Neuronal stem cell (in vitro differentiated cells): ENCODE results near the gene ZSCAN21.

Experiments used
- DNase-seq: peaks from one replicate; pipeline ENCODE4 v3.0.0-alpha.2; 2013; ENCODE audit warnings: low spot score
- H2AFZ ChIP-seq: one replicate; pipeline ENCODE4 v1.6.1; 2013; ENCODE audit warnings: mild to moderate bottlenecking, low read length, inconsistent platforms
- H2AK5ac ChIP-seq: 2 replicates; pipeline ENCODE4 v1.6.1; 2013; ENCODE audit warnings: low read depth, mild to moderate bottlenecking, inconsistent platforms, low read length, moderate library complexity, mixed read lengths
- H2BK120ac ChIP-seq: 2 replicates; pipeline ENCODE4 v1.6.1; 2013; ENCODE audit warnings: low read depth, mild to moderate bottlenecking, inconsistent platforms, low read length, moderate library complexity, mixed read lengths
- H2BK12ac ChIP-seq: one replicate; pipeline ENCODE4 v1.6.1; 2013; ENCODE audit warnings: low read length, inconsistent platforms
- H2BK15ac ChIP-seq: 2 replicates; pipeline ENCODE4 v1.6.1; 2013; ENCODE audit warnings: mild to moderate bottlenecking, low read length, inconsistent platforms, mixed read lengths
- H2BK5ac ChIP-seq: one replicate; pipeline ENCODE4 v1.6.1; 2013; ENCODE audit warnings: inconsistent platforms, mild to moderate bottlenecking, low read length, moderate library complexity
- H3K14ac ChIP-seq: one replicate; pipeline ENCODE4 v1.6.1; 2013; ENCODE audit warnings: low read length, inconsistent platforms
- H3K18ac ChIP-seq: 2 replicates; pipeline ENCODE4 v1.6.1; 2013; ENCODE audit warnings: low read length, inconsistent platforms
- H3K23ac ChIP-seq: 2 replicates; pipeline ENCODE4 v1.6.1; 2013; ENCODE audit warnings: low read depth, mild to moderate bottlenecking, mixed read lengths, low read length, inconsistent platforms; ENCODE audit not compliant: poor library complexity
- H3K27ac ChIP-seq: replicated peaks from 3 replicates; pipeline ENCODE4 v1.5.1; 2013; ENCODE audit warnings: low read length, inconsistent platforms
- H3K27me3 ChIP-seq, 3 experiments: 2 replicates each; pipeline ENCODE4 v1.6.1; 2013; ENCODE audit warnings: low read length in 3 of 3, mild to moderate bottlenecking in 2 of 3, inconsistent platforms in 1 of 3, low read depth in 1 of 3, mixed read lengths in 1 of 3, moderate library complexity in 1 of 3; ENCODE audit not compliant: control insufficient read depth in 3 of 3, insufficient read depth in 3 of 3
- H3K36me3 ChIP-seq, 2 donors: replicated peaks in 1 of 2; 2 replicates each; pipeline ENCODE4 v1.6.1; 2013; ENCODE audit warnings: low read length in 2 of 2; ENCODE audit not compliant: control insufficient read depth in 2 of 2, insufficient read depth in 2 of 2
- H3K4ac ChIP-seq: 2 replicates; pipeline ENCODE4 v1.6.1; 2013; ENCODE audit warnings: inconsistent platforms, mild to moderate bottlenecking, low read length, moderate library complexity
- H3K4me1 ChIP-seq, 2 donors: 1 replicate in 1 of 2; 2 replicates in 1 of 2; pipeline ENCODE4 v1.6.1; 2013; ENCODE audit warnings: low read length in 2 of 2, low read depth in 1 of 2; ENCODE audit not compliant: control insufficient read depth in 2 of 2, insufficient read depth in 1 of 2
- H3K4me2 ChIP-seq: one replicate; pipeline ENCODE4 v1.6.1; 2013; ENCODE audit warnings: mild to moderate bottlenecking, low read length, inconsistent platforms; ENCODE audit not compliant: insufficient read depth, poor library complexity, severe bottlenecking
- H3K4me3 ChIP-seq, 2 donors: 2 replicates each; pipeline ENCODE4 v1.5.1; 2013; ENCODE audit warnings: low read length in 2 of 2, mild to moderate bottlenecking in 2 of 2, inconsistent platforms in 1 of 2, moderate library complexity in 1 of 2
- H3K79me1 ChIP-seq: one replicate; pipeline ENCODE4 v1.6.1; 2013; ENCODE audit warnings: low read depth, mild to moderate bottlenecking, inconsistent platforms, low read length, moderate library complexity
- H3K9ac ChIP-seq: one replicate; pipeline ENCODE4 v1.6.1; 2013; ENCODE audit warnings: mild to moderate bottlenecking, low read depth, low read length, inconsistent platforms; ENCODE audit not compliant: poor library complexity
- H3K9me3 ChIP-seq, 2 donors: replicated peaks in 1 of 2; 2 replicates each; pipeline versions ENCODE3 to v1.6.1; 2013; ENCODE audit warnings: low read length in 2 of 2, mild to moderate bottlenecking in 2 of 2, inconsistent platforms in 1 of 2, low read depth in 1 of 2, mixed read lengths in 1 of 2, moderate library complexity in 1 of 2; ENCODE audit not compliant: control insufficient read depth in 2 of 2, insufficient read depth in 1 of 2
- H4K8ac ChIP-seq: one replicate; pipeline ENCODE4 v1.6.1; 2013; ENCODE audit warnings: low read depth, mild to moderate bottlenecking, inconsistent platforms, low read length, moderate library complexity
- H4K91ac ChIP-seq: one replicate; pipeline ENCODE4 v1.6.1; 2013; ENCODE audit warnings: low read length, low read depth, mild to moderate bottlenecking, inconsistent platforms; ENCODE audit not compliant: poor library complexity
- WGBS, 2 donors: extraction: QIAGEN DNeasy Blood & Tissue Kit; methylation state at CpG; one replicate each; pipeline ENCODE4 v1.1.7; 2013; ENCODE audit warnings: missing lambda C conversion rate in 2 of 2, mixed read lengths in 1 of 2; ENCODE audit not compliant: insufficient read length in 2 of 2, insufficient replicate concordance in 1 of 2; ENCODE audit errors: extremely low coverage in 2 of 2; 5-methylcytosine and 5-hydroxymethylcytosine counted together

The ZSCAN21 gene

GRCh38 chr7:100081535-100082102 lies 32.0 kb downstream of the ZSCAN21 start, which contains the start of gene ZNF3:
ZNF3 (minus strand) TSS chr7:100081723; CDS start chr7:100077357, 4,366 bp downstream.
- Histone ChIP-seq H2BK15ac (peak within 1 kb of the TSS; percentile 88), H3K23ac (peak within 1 kb of the TSS; percentile 100), H3K36me3 (peaks cover 22 to 37% of the 10 kb centered on the region in 2 donors), H3K4me2 (peak within 1 kb of the TSS; percentile 60), H3K4ac (peak within 1 kb of the TSS; percentile 70), H4K8ac (no peak within 1 kb of the TSS), H3K18ac (peak within 1 kb of the TSS; percentile 98), H3K4me3 (peak within 1 kb of the TSS; percentile 99 to 100), H2AFZ (peak within 1 kb of the TSS; percentile 79), H3K79me1 (peaks cover 5% of the 10 kb centered on the region), H2AK5ac (peak within 1 kb of the TSS; percentile 89), H3K14ac (no peak within 1 kb of the TSS), H3K9ac (peak within 1 kb of the TSS; percentile 95), H3K27me3 (peaks cover 0 to 2% (median 0%) of the 10 kb centered on the region in 3 experiments), H3K27ac (no peak within 1 kb of the TSS), H3K9me3 (peaks cover 15 to 29% of the 10 kb centered on the region in 2 donors), H2BK5ac (no peak within 1 kb of the TSS), H2BK12ac (no peak within 1 kb of the TSS), H3K4me1 (peaks cover 3 to 11% of the 10 kb centered on the region in 2 donors), H4K91ac (peak within 1 kb of the TSS; percentile 94), H2BK120ac (peak within 1 kb of the TSS; percentile 97)
- DNase-seq, result peak; percentile 98
- no CpG with 5 or more reads among the region's 55 CpGs for WGBS, 2 donors

DNA sequence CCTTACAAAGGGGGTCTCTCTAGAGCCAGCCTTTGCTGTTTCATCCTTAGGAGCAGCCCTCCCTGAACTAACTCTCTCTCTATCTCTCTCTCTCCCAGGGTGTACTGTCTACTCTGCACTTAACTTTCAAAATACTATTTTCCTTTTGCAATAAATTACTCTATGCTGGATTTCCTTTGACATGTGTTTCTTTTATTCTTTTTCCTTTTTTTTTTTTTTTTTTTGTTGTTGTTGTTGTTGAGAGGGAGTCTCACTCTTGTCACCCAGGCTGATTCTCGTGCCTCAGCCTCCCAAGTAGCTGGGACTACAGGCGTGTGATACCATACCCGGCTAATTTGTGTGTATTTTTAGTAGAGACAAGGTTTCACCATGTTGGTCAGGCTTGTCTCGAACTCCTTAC lies 33.4 kb downstream of the ZSCAN21 start:
- no peak overlapping the region for H4K8ac ChIP-seq
- H3K79me1 ChIP-seq, result peaks cover 3% of the 10 kb centered on the region
- H2BK12ac ChIP-seq, result no peak overlapping the region
- DNase-seq, result no peak
- no peak overlapping the region for H2AK5ac ChIP-seq
- no peak overlapping the region for H2BK5ac ChIP-seq
- no peak overlapping the region for H3K18ac ChIP-seq
- H3K36me3 ChIP-seq, result peaks cover 13 to 24% of the 10 kb centered on the region in 2 donors
- no CpG with 5 or more reads among the region's 4 CpGs for WGBS, 2 donors
- no peak overlapping the region for H3K27ac ChIP-seq
- H4K91ac ChIP-seq, result no peak overlapping the region
- no peak overlapping the region for H2BK15ac ChIP-seq
- H2BK120ac ChIP-seq, result no peak overlapping the region
- peaks cover 3 to 11% of the 10 kb centered on the region in 2 donors for H3K4me1 ChIP-seq
- no peak overlapping the region for H3K9ac ChIP-seq
- peak overlapping the region in 1 of 2 donors; percentile 47 for H3K4me3 ChIP-seq
- no peak overlapping the region for H3K4ac ChIP-seq
- H3K9me3 ChIP-seq, result peaks cover 10 to 17% of the 10 kb centered on the region in 2 donors
- peaks cover 0 to 2% (median 0%) of the 10 kb centered on the region in 3 experiments for H3K27me3 ChIP-seq
- H3K14ac ChIP-seq, result no peak overlapping the region
- H3K4me2 ChIP-seq, result no peak overlapping the region
- H2AFZ ChIP-seq, result peak overlapping the region; percentile 79
- no peak overlapping the region for H3K23ac ChIP-seq

GRCh38 chr7:100085515-100085914 lies 35.9 kb downstream of the ZSCAN21 start:
- H2BK5ac ChIP-seq, result no peak overlapping the region
- no peak overlapping the region for H3K27ac ChIP-seq
- H3K27me3 ChIP-seq, result peaks cover 0 to 2% (median 0%) of the 10 kb centered on the region in 3 experiments
- no peaks in the 10 kb centered on the region for H3K9me3 ChIP-seq
- no peak overlapping the region for H3K18ac ChIP-seq
- H3K4me3 ChIP-seq, result no peak overlapping the region
- H3K79me1 ChIP-seq, result peaks cover 2% of the 10 kb centered on the region
- H2AFZ ChIP-seq, result no peak overlapping the region
- no peak overlapping the region for H2BK15ac ChIP-seq
- H2BK12ac ChIP-seq, result no peak overlapping the region
- H4K8ac ChIP-seq, result no peak overlapping the region
- H2BK120ac ChIP-seq, result no peak overlapping the region
- H3K9ac ChIP-seq, result no peak overlapping the region
- no peak overlapping the region for H2AK5ac ChIP-seq
- H3K4ac ChIP-seq, result no peak overlapping the region
- no peak overlapping the region for H3K23ac ChIP-seq
- H4K91ac ChIP-seq, result no peak overlapping the region
- H3K4me2 ChIP-seq, result no peak overlapping the region
- WGBS, 2 donors, result no CpG with 5 or more reads among the region's 3 CpGs
- H3K36me3 ChIP-seq, result peaks cover 3 to 4% of the 10 kb centered on the region in 2 donors
- no peak for DNase-seq
- no peak overlapping the region for H3K14ac ChIP-seq
- H3K4me1 ChIP-seq, result peaks cover 7% of the 10 kb centered on the region in 2 donors

GRCh38 chr7:100087055-100087750 lies 37.6 kb downstream of the ZSCAN21 start:
- no peak overlapping the region for H3K18ac ChIP-seq
- no peak overlapping the region for H4K8ac ChIP-seq
- no peak overlapping the region for H4K91ac ChIP-seq
- no CpG with 5 or more reads among the region's 10 CpGs for WGBS, 2 donors
- H3K23ac ChIP-seq, result no peak overlapping the region
- H3K9ac ChIP-seq, result no peak overlapping the region
- H3K4me2 ChIP-seq, result no peak overlapping the region
- no peak overlapping the region for H3K4ac ChIP-seq
- H2BK15ac ChIP-seq, result no peak overlapping the region
- no peak overlapping the region for H2AFZ ChIP-seq
- H3K14ac ChIP-seq, result no peak overlapping the region
- H2BK5ac ChIP-seq, result no peak overlapping the region
- no peaks in the 10 kb centered on the region for H3K9me3 ChIP-seq
- no peak overlapping the region for H3K4me3 ChIP-seq
- no peak overlapping the region for H2BK120ac ChIP-seq
- H3K27ac ChIP-seq, result no peak overlapping the region
- DNase-seq, result no peak
- no peak overlapping the region for H2BK12ac ChIP-seq
- H3K79me1 ChIP-seq, result no peaks in the 10 kb centered on the region
- no peak overlapping the region for H2AK5ac ChIP-seq
- H3K4me1 ChIP-seq, result peaks cover 5 to 7% of the 10 kb centered on the region in 2 donors
- peaks cover 17 to 21% of the 10 kb centered on the region in 2 donors for H3K36me3 ChIP-seq
- H3K27me3 ChIP-seq, result peaks cover 0 to 2% (median 0%) of the 10 kb centered on the region in 3 experiments
